Vagina (tissue), 2 donors: ENCODE data around the gene NELL1. TPM values are rescaled to one million over a fixed set of nuclear protein-coding genes. Genes with fewer than 3 reads are reported as not detected.

Experiments used
- DNase-seq, 2 donors: peaks; one replicate each; pipeline ENCODE4 v3.0.0-alpha.2; 2017; ENCODE audit errors: extremely low spot score in 2 of 2
- H3K27ac ChIP-seq: fragments of 200-600 bp; sonication (generic); one replicate; pipeline ENCODE4 v1.5.1; 2019
- H3K27me3 ChIP-seq: fragments of 200-600 bp; sonication (generic); one replicate; pipeline ENCODE4 v1.5.1; 2019
- H3K36me3 ChIP-seq, 2 donors: fragments of 200-600 bp; sonication (generic); one replicate each; pipeline ENCODE4 v1.5.1; 2017 to 2019
- H3K4me1 ChIP-seq: fragments of 200-600 bp; sonication (generic); one replicate; pipeline ENCODE4 v1.5.1; 2019
- H3K4me3 ChIP-seq, 2 donors: fragments of 200-600 bp; sonication (generic); 1 replicate in 1 of 2; 2 replicates in 1 of 2; pipeline ENCODE4 v1.5.1; 2016 to 2019
- H3K9me3 ChIP-seq: fragments of 200-600 bp; sonication (generic); one replicate; pipeline ENCODE4 v1.5.1; 2019
- POLR2A ChIP-seq, 2 donors: fragments of 450-650 bp; IDR thresholded peaks; one replicate each; pipeline ENCODE4 v1.6.1; 2017; ENCODE audit warnings: antibody characterized with exemption in 2 of 2, mild to moderate bottlenecking in 2 of 2, moderate library complexity in 2 of 2
- POLR2AphosphoS5 ChIP-seq, 2 donors: sonication (generic); formaldehyde crosslinking; IDR thresholded peaks; one replicate each; pipeline ENCODE4 v1.9.0; 2017; ENCODE audit warnings: antibody characterized with exemption in 2 of 2, mild to moderate bottlenecking in 2 of 2, low read depth in 1 of 2; ENCODE audit not compliant: insufficient read depth in 1 of 2
- intact Hi-C: fragments of 100-400 bp; cut with DNase I; formaldehyde crosslinking; loops from one replicate; pipeline ENCODE4 v1.15.1; 2023
- total RNA-seq: library from RNA; depleted of rRNA; stranded (reverse); fragments of >200 nt; gene quantifications from one replicate; pipeline ENCODE4 v1.2.3, GENCODE V29; 2016
- TF ChIP-seq, protein P1 (sequence below), 3 experiments: fragments of 450-650 bp in 2 of 3; fragments of 200-600 bp in 1 of 3; sonication (generic) in 1 of 3; IDR thresholded peaks; one replicate each; pipeline ENCODE4 v1.5.1; 2017 to 2019; ENCODE audit warnings: antibody characterized with exemption in 3 of 3, mild to moderate bottlenecking in 2 of 3, moderate library complexity in 2 of 3

The NELL1 gene
- total RNA-seq, 1 donor from 2014 or later, result 0.49 TPM

DNA sequence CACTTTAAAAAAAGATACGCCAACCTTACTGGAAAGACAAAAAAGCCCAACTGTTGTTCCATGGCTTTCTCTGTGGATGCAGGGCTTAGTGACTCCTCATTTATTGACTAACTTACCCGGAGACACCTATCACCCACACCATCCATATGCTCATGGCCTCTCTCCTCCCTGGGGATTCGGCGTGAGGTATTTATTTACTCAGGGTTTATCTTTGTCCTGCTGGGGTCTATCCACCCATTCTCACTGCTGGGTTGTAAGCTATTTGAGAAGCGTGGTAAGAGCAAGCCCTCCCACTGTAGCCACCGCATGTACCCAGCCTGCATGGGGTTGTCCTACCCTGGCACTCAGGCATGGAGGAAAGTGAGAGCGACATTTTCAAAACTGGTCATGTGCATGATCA lies 93.6 kb downstream of the NELL1 start:
- intact Hi-C loops, result no loop called here
- no peak for TF ChIP-seq POLR2AphosphoS5 (IDR thresholded peaks at IDR 0.05; ENCODE audit: insufficient read depth in 1 of 2, low read depth in 1 of 2)
- no peak for TF ChIP-seq POLR2A (IDR thresholded peaks at IDR 0.05)
- TF ChIP-seq, protein P1, sequence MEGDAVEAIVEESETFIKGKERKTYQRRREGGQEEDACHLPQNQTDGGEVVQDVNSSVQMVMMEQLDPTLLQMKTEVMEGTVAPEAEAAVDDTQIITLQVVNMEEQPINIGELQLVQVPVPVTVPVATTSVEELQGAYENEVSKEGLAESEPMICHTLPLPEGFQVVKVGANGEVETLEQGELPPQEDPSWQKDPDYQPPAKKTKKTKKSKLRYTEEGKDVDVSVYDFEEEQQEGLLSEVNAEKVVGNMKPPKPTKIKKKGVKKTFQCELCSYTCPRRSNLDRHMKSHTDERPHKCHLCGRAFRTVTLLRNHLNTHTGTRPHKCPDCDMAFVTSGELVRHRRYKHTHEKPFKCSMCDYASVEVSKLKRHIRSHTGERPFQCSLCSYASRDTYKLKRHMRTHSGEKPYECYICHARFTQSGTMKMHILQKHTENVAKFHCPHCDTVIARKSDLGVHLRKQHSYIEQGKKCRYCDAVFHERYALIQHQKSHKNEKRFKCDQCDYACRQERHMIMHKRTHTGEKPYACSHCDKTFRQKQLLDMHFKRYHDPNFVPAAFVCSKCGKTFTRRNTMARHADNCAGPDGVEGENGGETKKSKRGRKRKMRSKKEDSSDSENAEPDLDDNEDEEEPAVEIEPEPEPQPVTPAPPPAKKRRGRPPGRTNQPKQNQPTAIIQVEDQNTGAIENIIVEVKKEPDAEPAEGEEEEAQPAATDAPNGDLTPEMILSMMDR (IDR thresholded peaks at IDR 0.05), result no peak
- DNase-seq, result no peak

DNA sequence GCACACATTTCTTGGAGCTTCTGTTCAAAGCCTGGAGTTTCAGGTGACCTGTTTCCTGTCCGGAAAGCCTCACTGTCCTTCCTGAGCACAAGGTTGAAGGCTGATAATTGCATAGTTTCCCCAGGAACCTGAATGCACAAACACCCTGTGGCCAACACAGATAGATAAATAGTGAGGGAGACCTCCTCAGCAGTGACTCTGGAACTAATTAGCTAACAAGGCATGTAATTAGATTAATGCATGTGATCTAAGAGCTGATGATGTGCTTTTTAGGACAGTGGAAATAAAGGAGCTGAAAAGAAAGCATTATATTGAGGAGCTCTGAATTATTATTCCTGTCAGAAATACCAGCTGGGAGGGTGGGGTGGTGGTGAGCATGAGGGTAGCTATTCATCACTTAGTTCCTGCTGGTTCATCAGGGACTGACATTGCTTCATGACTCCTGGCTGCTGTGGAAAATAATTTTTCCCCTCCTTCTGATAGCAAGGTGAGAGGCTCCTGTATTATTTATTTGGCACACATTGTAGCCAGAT lies 101.1 kb downstream of the NELL1 start:
- Histone ChIP-seq H3K27ac (no peak overlapping the region), H3K4me1 (no peaks in the 10 kb centered on the region), H3K27me3 (no peaks in the 10 kb centered on the region), H3K9me3 (no peaks in the 10 kb centered on the region), H3K4me3 (no peak overlapping the region), H3K36me3 (no peaks in the 10 kb centered on the region)
- intact Hi-C loops, result no loop called here
- TF ChIP-seq, protein P1 (IDR thresholded peaks at IDR 0.05), result no peak
- peak in 1 of 2 donors; percentile 27 for DNase-seq

More for the DNA sequence above, 93.6 kb downstream of the NELL1 start:
- H3K9me3 ChIP-seq, result no peaks in the 10 kb centered on the region
- no peak overlapping the region for H3K27ac ChIP-seq
- H3K4me3 ChIP-seq, result no peak overlapping the region
- H3K36me3 ChIP-seq, result no peaks in the 10 kb centered on the region
- no peaks in the 10 kb centered on the region for H3K27me3 ChIP-seq
- H3K4me1 ChIP-seq, result no peaks in the 10 kb centered on the region

DNA sequence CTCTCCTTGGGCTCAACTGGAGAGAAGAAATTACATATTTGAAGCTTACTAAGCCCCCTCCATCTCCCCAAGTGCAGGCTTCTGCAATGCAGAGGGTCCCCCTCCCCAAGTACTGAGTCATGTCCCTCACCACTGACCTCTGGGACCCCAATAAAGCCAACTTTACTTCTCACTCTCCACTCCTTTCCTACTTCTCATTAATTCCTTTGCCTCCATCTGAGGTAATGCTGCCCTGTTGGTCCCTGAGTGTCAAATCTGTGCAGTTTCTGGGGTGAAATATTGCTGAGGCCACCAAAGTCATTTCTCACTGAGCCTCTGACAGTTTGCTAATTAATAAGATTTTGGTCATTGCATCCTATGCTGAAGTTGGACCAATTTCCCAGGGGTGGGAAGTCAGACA lies 101.6 kb downstream of the NELL1 start:
- TF ChIP-seq POLR2AphosphoS5 (IDR thresholded peaks at IDR 0.05; ENCODE audit: insufficient read depth in 1 of 2, low read depth in 1 of 2), result no peak
- TF ChIP-seq POLR2A (IDR thresholded peaks at IDR 0.05), result no peak
- TF ChIP-seq, protein P1 (IDR thresholded peaks at IDR 0.05), result no peak
- H3K4me1 ChIP-seq, result no peaks in the 10 kb centered on the region
- no peaks in the 10 kb centered on the region for H3K36me3 ChIP-seq
- intact Hi-C loops, result no loop called here
- no peak for DNase-seq
- H3K4me3 ChIP-seq, result no peak overlapping the region
- no peaks in the 10 kb centered on the region for H3K9me3 ChIP-seq
- no peak overlapping the region for H3K27ac ChIP-seq
- no peaks in the 10 kb centered on the region for H3K27me3 ChIP-seq

DNA sequence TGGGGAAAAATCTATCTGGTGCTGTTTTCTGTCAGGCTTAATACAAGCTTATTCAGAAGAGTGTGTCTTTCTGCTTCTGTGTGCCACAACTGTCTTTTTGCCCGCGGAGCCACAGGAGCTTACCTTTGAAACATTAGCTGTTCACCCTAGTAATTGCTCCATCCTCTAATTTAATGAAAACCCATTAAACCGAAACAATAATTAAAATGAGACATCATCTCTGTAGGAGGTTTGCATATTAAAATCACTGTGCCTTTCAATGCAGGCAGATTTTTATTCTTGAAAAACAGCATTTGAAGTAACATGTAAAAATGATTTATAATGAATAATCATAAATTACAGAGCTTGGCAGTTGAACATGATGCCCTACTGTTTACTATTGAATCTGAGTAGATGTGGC lies 102.3 kb downstream of the NELL1 start:
- no peak overlapping the region for H3K4me3 ChIP-seq
- intact Hi-C loops, result no loop called here
- H3K4me1 ChIP-seq, result no peaks in the 10 kb centered on the region
- TF ChIP-seq POLR2AphosphoS5 (IDR thresholded peaks at IDR 0.05; ENCODE audit: insufficient read depth in 1 of 2, low read depth in 1 of 2), result no peak
- TF ChIP-seq, protein P1 (IDR thresholded peaks at IDR 0.05), result no peak
- TF ChIP-seq POLR2A (IDR thresholded peaks at IDR 0.05), result no peak
- H3K9me3 ChIP-seq, result no peaks in the 10 kb centered on the region
- no peaks in the 10 kb centered on the region for H3K27me3 ChIP-seq
- no peak overlapping the region for H3K27ac ChIP-seq
- no peak for DNase-seq
- no peaks in the 10 kb centered on the region for H3K36me3 ChIP-seq

DNA sequence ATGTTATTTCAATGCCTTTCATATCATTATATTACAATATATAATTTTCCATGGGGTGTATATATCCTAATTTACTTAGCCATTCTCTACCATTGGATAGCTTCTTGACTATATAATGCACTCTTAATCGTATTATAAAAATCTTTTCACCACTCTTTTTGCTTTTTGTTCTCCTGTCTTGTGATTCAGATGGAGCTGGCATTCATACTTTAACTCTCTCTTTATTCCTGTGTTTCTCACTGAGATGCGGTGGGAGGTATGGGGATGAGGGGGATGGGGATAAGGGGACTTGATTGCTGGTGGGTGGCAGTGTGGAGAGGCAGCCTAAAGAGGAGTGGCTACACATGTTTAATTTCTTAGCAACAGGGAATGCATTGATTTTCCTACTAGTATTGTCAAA lies 105.9 kb downstream of the NELL1 start:
- no peaks in the 10 kb centered on the region for H3K27me3 ChIP-seq
- TF ChIP-seq POLR2A (IDR thresholded peaks at IDR 0.05), result no peak
- no peak for TF ChIP-seq POLR2AphosphoS5 (IDR thresholded peaks at IDR 0.05; ENCODE audit: insufficient read depth in 1 of 2, low read depth in 1 of 2)
- TF ChIP-seq, protein P1 (IDR thresholded peaks at IDR 0.05), result no peak
- no peak for DNase-seq
- no peaks in the 10 kb centered on the region for H3K9me3 ChIP-seq
- H3K36me3 ChIP-seq, result no peaks in the 10 kb centered on the region
- H3K27ac ChIP-seq, result no peak overlapping the region
- intact Hi-C loops, result no loop called here
- H3K4me1 ChIP-seq, result no peaks in the 10 kb centered on the region
- H3K4me3 ChIP-seq, result no peak overlapping the region
